HG02623 (cell line): Measurements from ENCODE around the gene HTATSF1.

Experiments
- ATAC-seq: cut with Tn5 transposase; IDR thresholded peaks from one replicate; pipeline ENCODE4 v1.9.1; 2021; ENCODE audit warnings: moderate library complexity; ENCODE audit not compliant: unreplicated experiment

Gene HTATSF1

GRCh38 chrX:136496186-136496763, 1.1 kb upstream of the HTATSF1 start:
- ATAC-seq = no peak

GRCh38 chrX:136496764-136497555, 432 bp upstream of the HTATSF1 start:
- peak; percentile 80 for ATAC-seq

DNA sequence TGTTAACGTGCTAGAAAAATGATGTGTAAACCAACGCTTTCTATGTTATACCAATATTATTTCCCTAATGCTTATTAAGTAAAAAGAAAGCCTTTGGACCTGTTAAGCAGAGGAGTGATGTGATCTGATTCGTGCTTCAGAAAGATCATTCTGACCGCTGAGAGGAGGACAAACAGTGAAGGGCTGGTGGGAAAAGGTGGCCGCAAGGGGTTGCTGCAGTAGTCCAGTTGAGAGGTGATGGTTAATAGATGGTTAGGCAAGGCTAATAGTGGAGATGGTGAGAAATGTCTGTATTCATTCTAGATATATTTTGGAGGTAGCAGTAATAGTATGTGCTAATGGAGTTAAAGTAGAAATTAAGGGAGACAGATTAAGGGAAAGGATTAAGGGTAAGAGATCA, 21.7 kb downstream of the HTATSF1 start:
- no peak for ATAC-seq

DNA sequence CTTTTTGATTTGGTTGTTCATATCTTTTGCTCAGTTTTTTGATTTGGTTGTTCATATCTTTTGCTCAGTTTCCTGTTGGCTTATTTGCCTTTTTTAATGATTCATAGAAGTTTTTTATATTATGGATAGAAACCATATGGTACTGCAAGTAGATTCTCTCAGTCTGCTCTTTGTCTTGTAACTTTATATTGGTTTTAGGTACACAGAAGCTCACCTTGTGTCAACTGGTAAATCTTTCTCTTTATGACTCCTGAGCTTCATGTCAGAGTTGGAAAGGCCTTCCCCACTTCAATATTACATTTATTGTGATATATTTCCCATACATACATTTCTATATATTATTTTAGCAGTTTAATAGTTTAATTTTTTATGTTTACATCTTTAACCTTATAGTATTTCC, 26.4 kb downstream of the HTATSF1 start:
- no peak for ATAC-seq

GRCh38 chrX:136525738-136526606, 28.6 kb downstream of the HTATSF1 start:
- no peak for ATAC-seq

DNA sequence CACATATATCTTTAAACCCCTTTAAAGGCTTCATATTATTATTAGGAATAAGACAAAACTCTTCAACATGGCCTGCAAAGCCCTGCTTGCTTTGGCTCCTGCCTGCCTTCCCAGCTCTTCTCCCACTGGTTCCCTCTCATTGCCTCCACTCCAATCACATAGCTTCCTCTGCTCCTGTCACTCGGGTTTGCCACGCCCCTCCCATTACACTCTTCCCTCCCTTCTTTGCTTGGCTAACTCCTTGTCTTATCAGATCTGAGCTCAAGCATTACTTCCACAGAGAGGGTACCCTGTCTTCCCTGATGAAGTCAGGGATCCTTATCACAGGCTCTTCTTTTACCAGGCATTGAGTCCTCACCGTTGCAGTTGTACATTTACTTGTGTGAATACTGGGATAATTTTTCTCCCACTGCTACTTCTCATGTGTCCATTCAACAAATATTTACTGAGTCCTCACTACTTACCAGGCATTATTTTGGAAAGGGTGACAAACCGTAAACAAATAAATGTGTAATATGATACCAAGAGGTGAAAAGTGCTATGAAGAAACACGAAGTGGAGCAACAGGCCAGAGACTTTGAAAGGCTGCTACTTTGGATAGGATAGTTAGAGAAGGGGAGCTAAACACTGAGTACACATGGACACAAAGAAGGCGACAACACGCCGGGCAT, 31.4 kb downstream of the HTATSF1 start:
- ATAC-seq = no peak

DNA sequence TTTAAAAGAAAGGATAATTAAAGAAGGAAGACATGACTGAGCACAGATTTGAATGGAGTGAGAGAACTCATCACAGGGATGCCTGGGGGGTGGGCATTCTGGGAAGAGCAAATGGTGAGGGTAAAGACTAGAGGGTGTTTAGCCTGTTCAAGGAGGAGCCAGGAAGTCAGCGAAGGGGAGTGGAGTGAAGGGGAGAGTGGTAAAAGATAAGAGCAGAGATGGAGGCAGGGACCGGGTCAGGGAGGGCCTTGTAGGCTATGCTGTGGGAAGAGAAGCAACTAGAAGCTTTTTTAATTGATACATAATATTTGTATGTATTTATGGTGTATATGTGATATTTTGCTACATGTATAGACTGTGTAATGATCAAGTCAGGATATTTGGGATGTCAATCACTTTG, 32.4 kb downstream of the HTATSF1 start:
- ATAC-seq = no peak

GRCh38 chrX:136531951-136532350, 34.6 kb downstream of the HTATSF1 start, which contains the start of gene VGLL1:
Gene VGLL1, plus strand, starts transcription at chrX:136532215. Its CDS starts 3,806 bp downstream, at chrX:136536021.
- no peak for ATAC-seq

- ATAC-seq = no peak
These were observed 36.7 kb downstream of the HTATSF1 start for GRCh38 chrX:136534131-136534530.

GRCh38 chrX:136538811-136539210, 41.4 kb downstream of the HTATSF1 start:
- ATAC-seq = no peak

DNA sequence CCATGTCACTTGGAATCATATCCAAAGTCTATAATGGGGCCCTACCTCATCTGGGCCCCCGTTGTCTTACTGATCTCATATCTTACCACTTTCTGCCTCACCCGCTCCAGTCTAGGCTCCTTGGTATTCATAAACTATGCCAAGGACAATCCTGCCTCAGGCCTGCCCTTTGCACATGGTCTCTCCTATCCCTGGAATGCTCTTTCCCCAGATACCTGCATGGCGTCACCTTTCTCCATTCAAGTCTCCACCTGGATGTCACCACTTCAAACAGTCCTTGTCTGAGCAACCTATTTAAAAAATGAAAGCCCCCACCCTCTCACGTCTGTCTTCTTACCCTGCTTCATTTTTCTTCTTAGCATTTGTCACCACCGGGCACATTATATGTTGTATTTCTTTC, 42.8 kb downstream of the HTATSF1 start:
- no peak for ATAC-seq

DNA sequence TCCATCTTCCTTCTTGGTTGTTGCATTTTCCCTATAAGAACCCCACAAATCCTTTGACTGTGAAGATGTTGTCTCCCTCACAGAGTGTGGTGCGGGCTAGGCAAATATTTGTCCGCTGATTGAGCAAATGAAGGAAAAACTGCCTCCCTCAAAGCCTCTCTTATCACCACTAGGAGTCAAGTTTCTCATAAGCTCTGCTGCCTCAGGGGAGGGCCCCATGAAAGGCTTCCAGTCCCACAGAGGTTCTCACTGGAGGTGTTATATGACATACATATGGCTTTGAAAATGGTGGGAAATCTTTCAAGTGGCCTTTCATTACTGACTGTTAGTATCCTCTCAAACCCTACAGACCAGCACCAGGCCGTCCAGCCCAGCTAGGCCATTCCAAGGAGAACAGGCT, 43.9 kb downstream of the HTATSF1 start:
- no peak for ATAC-seq

GRCh38 chrX:136542281-136542680, 44.9 kb downstream of the HTATSF1 start:
- no peak for ATAC-seq

GRCh38 chrX:136546371-136546781, 49.0 kb downstream of the HTATSF1 start:
- no peak for ATAC-seq

- no peak for ATAC-seq
These were observed 51.8 kb downstream of the HTATSF1 start for GRCh38 chrX:136549226-136549625.

DNA sequence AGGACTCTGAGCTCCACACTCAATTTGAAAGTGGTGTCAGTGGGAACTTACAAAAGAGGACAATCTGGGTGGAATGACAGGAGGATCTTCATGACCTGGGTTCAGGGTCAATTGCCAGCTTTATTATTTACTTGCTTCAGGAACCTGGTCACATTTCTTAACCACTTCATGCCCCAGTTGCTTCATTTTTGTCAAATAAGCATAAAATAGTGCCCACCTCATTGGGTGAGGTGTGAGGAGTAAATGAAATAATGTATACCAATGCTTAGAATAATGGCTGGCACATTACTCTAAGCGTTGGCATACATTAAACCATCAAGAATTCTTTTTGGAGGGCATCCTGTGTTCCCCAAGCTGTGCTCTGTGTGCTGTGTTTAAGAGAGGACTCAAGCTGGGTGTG, 54.0 kb downstream of the HTATSF1 start:
- ATAC-seq = no peak

DNA sequence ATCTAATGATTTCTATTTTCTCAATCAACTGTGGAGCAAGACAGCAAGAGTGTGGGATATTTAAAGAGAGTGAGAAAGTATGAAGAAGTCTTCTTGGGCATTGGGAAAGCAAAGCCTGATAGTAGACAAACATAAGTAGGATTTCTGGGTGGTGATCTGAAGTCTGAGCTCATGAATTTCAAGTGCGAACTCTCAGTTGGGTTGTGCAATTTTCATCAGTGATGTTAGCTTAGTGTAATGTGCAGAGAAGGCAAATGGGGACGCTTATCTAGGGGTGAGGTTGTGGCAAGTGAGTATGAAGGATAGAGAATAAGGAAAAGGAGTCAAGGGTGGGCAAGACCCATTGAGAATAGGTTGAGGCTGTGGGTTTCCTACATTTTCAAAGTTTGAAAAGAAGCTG, 58.3 kb downstream of the HTATSF1 start:
- ATAC-seq = no peak
